PC-9 (cell line): Measurements from ENCODE around the gene ANK2. TPM values are rescaled to one million over a fixed set of nuclear protein-coding genes. Genes with fewer than 3 reads are reported as not detected.
A peak's percentile ranks its signal among the peaks of the same experiment; 100 is the strongest.

Source experiments
- BruUV-seq: library from RNA; stranded (reverse); fragments of 400-500 nt; replicated peaks from 2 replicates; lab custom pipeline; 2021; lab: Mats Ljungman, UMichigan
- CTCF ChIA-PET: fragments of 300-600 bp; sonication (Branson Sonifier 250); formaldehyde crosslinking; loops from one replicate; lab custom pipeline; 2022; ENCODE audit warnings: antibody characterized with exemption; lab: Charles Lee
- POLR2A ChIA-PET: fragments of 300-600 bp; sonication (Branson Sonifier 250); formaldehyde crosslinking; loops from one replicate; lab custom pipeline; 2022; ENCODE audit warnings: antibody characterized with exemption; ENCODE audit not compliant: unreplicated experiment; lab: Charles Lee
- DNase-seq, 2 experiments: peaks; one replicate each; pipeline versions ENCODE4 v3.0.0 to v3.0.0-alpha.2; 2015 to 2022; ENCODE audit warnings: mixed read lengths in 1 of 2
- H2AFZ ChIP-seq: fragments of 200-600 bp; sonication (generic); 2 replicates; pipeline ENCODE4 v1.8.1; 2017; ENCODE audit warnings: antibody characterized with exemption
- H3F3A ChIP-seq: fragments of 200-600 bp; sonication (generic); 2 replicates; pipeline ENCODE4 v1.8.1; 2017; ENCODE audit warnings: antibody characterized with exemption, mild to moderate bottlenecking, low read depth; ENCODE audit not compliant: insufficient read depth
- H3K27ac ChIP-seq: fragments of 200-600 bp; sonication (generic); 2 replicates; pipeline ENCODE4 v1.6.1; 2016; ENCODE audit warnings: mixed run types
- H3K27me3 ChIP-seq: fragments of 200-600 bp; sonication (generic); 2 replicates; pipeline ENCODE4 v1.6.1; 2016; ENCODE audit warnings: low read depth, mixed run types; ENCODE audit not compliant: insufficient read depth
- H3K36me3 ChIP-seq: fragments of 200-600 bp; sonication (generic); 2 replicates; pipeline ENCODE4 v1.6.1; 2016; ENCODE audit warnings: low read depth, mixed run types
- H3K4me1 ChIP-seq: fragments of 200-600 bp; sonication (generic); replicated peaks from 2 replicates; pipeline ENCODE4 v1.6.1; 2016; ENCODE audit warnings: mixed run types; ENCODE audit not compliant: insufficient read depth
- H3K4me2 ChIP-seq: fragments of 200-600 bp; sonication (generic); 2 replicates; pipeline ENCODE4 v1.6.1; 2017; ENCODE audit warnings: mixed run types
- H3K4me3 ChIP-seq: fragments of 200-600 bp; sonication (generic); 2 replicates; pipeline ENCODE4 v1.6.1; 2016; ENCODE audit warnings: mixed run types
- H3K79me2 ChIP-seq: fragments of 200-600 bp; sonication (generic); 2 replicates; pipeline ENCODE4 v1.6.1; 2017; ENCODE audit warnings: low read depth, mixed run types
- H3K9me2 ChIP-seq: fragments of 200-600 bp; sonication (generic); 2 replicates; pipeline ENCODE4 v1.8.1; 2017; ENCODE audit warnings: mild to moderate bottlenecking; ENCODE audit not compliant: insufficient read depth
- H3K9me3 ChIP-seq: fragments of 200-600 bp; sonication (generic); 2 replicates; pipeline ENCODE4 v1.8.1; 2016; ENCODE audit warnings: low read depth; ENCODE audit not compliant: insufficient read depth
- H4K20me1 ChIP-seq: fragments of 200-600 bp; sonication (generic); 2 replicates; pipeline ENCODE4 v1.8.1; 2017; ENCODE audit not compliant: insufficient read depth
- CTCF ChIP-seq: fragments of 200-600 bp; sonication (generic); conservative IDR thresholded peaks from 2 replicates; pipeline ENCODE4 v1.6.1; 2017; ENCODE audit warnings: mixed run types, antibody characterized with exemption, mild to moderate bottlenecking, moderate library complexity
- EZH2 ChIP-seq: fragments of 200-600 bp; sonication (generic); IDR thresholded peaks from 2 replicates; pipeline ENCODE4 v1.8.0; 2017; ENCODE audit warnings: antibody characterized with exemption, low read depth
- intact Hi-C: fragments of 100-400 bp; cut with micrococcal nuclease; formaldehyde crosslinking; loops from one replicate; pipeline ENCODE4 v1.10.0; 2022; ENCODE audit not compliant: unreplicated experiment
- total RNA-seq: library from RNA; stranded (reverse); gene quantifications from 2 replicates; pipeline ENCODE4 v1.2.3, GENCODE V29; 2021

Gene ANK2
- total RNA-seq, 1 experiment from 2014 or later = 0.61 TPM

GRCh38 chr4:113303315-113303714 is 253.9 kb downstream of the ANK2 start:
- H3K4me1 ChIP-seq = no peaks in the 10 kb centered on the region
- CTCF ChIA-PET = no interaction called here
- H4K20me1 ChIP-seq = no peaks in the 10 kb centered on the region
- intact Hi-C loops = no loop called here
- no peak for DNase-seq
- no peak for TF ChIP-seq CTCF
- no peak for TF ChIP-seq EZH2
- no peaks in the 10 kb centered on the region for H3K9me3 ChIP-seq
- no peak overlapping the region for H3K4me3 ChIP-seq
- H3F3A ChIP-seq = no peaks in the 10 kb centered on the region
- no peaks in the 10 kb centered on the region for H3K9me2 ChIP-seq
- H3K27ac ChIP-seq = no peak overlapping the region
- H3K4me2 ChIP-seq = no peak overlapping the region
- POLR2A ChIA-PET = no interaction called here
- H2AFZ ChIP-seq = no peak overlapping the region
- no peaks in the 10 kb centered on the region for H3K79me2 ChIP-seq
- BruUV-seq = no TSS peak
- no peaks in the 10 kb centered on the region for H3K36me3 ChIP-seq
- no peaks in the 10 kb centered on the region for H3K27me3 ChIP-seq

GRCh38 chr4:113311047-113311446 is 261.6 kb downstream of the ANK2 start:
- Histone ChIP-seq H3F3A (no peaks in the 10 kb centered on the region), H2AFZ (no peak overlapping the region), H3K27ac (no peak overlapping the region), H3K4me1 (no peaks in the 10 kb centered on the region), H4K20me1 (no peaks in the 10 kb centered on the region), H3K4me2 (no peak overlapping the region), H3K27me3 (no peaks in the 10 kb centered on the region), H3K4me3 (no peak overlapping the region), H3K79me2 (no peaks in the 10 kb centered on the region), H3K9me2 (no peaks in the 10 kb centered on the region), H3K9me3 (no peaks in the 10 kb centered on the region), H3K36me3 (no peaks in the 10 kb centered on the region)
- ChIA-PET POLR2A (no interaction called here), CTCF (no interaction called here)
- no peak for TF ChIP-seq CTCF
- no peak for TF ChIP-seq EZH2
- BruUV-seq = no TSS peak
- intact Hi-C loops = no loop called here
- DNase-seq = peak in 1 of 2 experiments; percentile 35

- Histone ChIP-seq H3K4me3 (no peak overlapping the region), H3F3A (no peaks in the 10 kb centered on the region), H4K20me1 (no peaks in the 10 kb centered on the region), H3K4me1 (no peaks in the 10 kb centered on the region), H3K9me3 (no peaks in the 10 kb centered on the region), H2AFZ (no peak overlapping the region), H3K9me2 (no peaks in the 10 kb centered on the region), H3K79me2 (no peaks in the 10 kb centered on the region), H3K27ac (no peak overlapping the region), H3K4me2 (no peak overlapping the region), H3K27me3 (no peaks in the 10 kb centered on the region), H3K36me3 (no peaks in the 10 kb centered on the region)
- no peak for TF ChIP-seq CTCF
- no peak for TF ChIP-seq EZH2
- intact Hi-C loops = no loop called here
- no TSS peak for BruUV-seq
- no peak for DNase-seq
- ChIA-PET POLR2A (no interaction called here), CTCF (no interaction called here)
Observed at GRCh38 chr4:113312529-113312928, 263.1 kb downstream of the ANK2 start.
